Measurements from ENCODE around the gene SSR2. TPM values are rescaled to one million over a fixed set of nuclear protein-coding genes. Genes with fewer than 3 reads are reported as not detected.

SSR2 gene
- 373 and 566 TPM in 2 replicates for total RNA-seq

DNA sequence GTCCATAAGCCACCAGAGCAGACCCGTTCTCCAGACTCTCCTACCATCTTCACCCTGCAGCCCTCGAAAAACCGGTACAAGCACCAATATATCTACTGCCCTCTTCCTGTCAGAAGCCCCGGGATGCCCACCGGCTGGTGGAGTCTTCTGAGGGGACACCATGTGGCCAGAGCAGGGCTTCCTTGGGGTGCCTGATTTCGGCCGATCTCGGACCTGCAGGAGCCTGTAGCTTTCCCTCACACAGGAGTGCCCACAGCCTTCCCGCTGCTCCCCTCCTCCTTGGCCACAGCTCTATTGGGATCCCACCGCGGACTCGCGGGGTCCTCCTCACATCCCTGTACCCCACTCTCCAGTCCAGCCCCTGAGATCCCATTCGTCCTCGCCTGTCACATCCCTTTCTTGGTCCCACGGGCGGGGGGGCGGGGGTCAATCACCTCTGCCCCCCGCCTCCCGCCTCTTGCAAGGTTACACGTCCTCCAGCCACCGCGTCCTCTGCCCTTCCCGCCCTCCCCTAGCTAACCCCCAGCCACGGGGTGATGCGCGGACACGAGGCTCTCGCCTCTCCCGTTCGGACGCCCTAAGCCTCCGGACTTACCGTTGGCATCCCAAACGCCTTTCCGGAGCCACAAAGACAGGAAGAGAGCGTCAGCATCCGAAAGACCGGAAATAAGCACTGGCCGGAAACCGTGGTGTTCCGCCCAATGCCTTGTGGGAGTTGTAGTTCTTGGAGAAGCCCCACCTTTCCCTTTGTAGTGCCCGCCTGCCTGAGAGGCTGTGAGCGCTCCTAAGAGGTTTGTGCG lies at the start of gene SSR2:
Gene SSR2, minus strand, starts transcription at position 659 of the 800 bp plus-strand sequence. CDS start 784 bp downstream, outside the sequence.

DNA sequence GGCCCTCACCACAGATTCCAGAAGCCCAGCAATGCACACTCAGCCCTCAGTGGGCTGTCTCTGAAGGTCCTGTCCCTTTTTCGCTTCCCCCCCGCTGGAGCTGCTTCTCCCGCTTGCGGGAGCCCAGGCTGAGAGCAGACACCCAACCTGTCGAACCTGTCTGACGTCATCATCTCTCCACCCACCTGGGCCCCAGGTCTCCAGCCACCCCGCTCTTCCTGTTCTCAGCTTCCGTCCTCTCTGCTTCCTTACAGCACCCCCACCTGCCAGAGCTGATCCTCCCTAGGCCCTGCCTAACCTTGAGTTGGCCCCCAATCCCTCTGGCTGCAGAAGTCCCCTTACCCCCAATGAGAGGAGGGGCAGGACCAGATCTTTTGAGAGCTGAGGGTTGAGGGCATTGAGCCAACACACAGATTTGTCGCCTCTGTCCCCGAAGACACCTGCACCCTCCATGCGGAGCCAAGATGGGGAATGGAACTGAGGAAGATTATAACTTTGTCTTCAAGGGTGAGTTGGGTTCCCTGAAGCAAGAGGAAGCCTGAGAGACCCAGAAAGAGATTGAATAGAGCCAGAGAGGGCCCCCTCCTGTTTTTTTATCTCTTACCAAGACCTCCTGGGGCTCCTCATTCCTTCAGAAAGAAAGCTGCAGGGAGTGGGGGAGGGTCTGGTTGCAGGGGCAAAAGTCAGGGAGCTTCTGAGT lies 40.3 kb upstream of the SSR2 start, which contains the start of gene RAB25:
Gene RAB25, plus strand, starts transcription at position 224 of the 700 bp plus-strand sequence. Its CDS starts 241 bp downstream, at position 465.

DNA sequence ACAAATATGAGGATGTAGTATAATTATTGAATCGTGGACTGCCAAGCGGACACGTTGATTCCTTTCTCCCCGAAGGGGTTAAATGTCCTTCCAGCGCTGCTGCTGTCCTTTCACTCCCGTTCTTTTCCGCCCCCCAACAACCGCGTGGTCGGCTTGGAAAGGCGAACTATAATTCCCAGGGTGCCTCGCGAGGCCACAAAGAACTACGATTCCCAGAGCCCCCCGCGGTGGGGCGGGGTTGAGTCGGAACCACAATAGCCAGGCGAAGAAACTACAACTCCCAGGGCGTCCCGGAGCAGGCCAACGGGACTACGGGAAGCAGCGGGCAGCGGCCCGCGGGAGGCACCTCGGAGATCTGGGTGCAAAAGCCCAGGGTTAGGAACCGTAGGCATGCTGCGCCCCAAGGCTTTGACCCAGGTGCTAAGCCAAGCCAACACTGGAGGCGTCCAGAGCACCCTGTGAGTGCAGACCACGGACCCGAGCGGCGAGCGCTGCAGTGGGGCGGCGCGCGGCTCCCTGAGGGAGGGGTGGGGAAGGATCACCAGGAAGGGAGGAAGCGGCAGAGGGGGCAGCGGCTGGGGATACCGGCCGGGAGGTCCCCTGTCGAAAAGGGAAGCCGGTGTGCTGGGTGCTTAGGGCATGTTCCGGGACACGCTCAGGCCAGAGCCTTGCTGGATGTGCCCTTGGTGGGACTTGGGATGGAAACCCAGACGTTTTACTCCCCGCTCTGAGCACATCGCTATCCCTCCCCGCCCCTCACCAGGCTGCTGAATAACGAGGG lies 33.9 kb upstream of the SSR2 start, which contains the start of gene LAMTOR2:
Gene LAMTOR2, plus strand, starts transcription at position 283 of the 781 bp plus-strand sequence. Its CDS starts 108 bp downstream, at position 391.

DNA sequence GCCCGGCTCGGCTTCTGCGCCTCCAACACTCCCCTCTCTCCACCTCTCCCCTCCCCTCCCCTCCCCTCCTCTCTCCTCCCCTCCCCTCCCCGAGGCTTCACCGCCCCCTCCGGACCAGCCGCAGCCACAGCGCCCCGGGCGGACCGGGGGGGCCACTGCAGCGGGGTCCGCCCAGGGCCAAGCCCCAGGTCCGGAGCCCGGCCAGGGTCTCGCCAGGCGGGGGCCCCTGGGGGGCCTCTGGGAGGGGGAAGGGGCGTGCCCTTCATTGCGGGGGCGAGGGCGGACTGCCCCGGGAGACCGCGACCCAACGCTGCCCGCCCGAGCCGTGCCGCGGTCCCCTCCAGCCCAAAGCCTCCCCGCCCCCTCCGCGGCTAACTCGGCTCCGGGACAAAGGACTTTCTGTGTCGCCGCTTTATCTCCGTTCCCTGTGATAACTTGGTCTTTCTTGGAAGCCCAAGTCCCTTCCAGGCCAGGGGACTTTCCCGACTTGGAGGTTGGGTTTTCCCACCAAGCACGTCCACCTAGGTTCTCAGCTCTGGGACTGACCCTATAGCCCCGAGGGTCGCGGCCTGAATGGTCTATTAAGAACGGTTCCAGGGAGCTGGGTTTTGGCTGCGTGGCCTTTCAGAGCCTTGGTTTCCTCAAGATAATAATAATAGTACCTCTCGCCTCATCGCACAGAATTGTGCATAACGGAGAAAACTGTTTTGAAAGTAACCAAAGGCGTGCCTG lies 33.2 kb upstream of the SSR2 start, which contains the start of gene UBQLN4:
Gene UBQLN4, minus strand, starts transcription at position 31 of the 732 bp plus-strand sequence. CDS start 97 bp downstream, outside the sequence.

DNA sequence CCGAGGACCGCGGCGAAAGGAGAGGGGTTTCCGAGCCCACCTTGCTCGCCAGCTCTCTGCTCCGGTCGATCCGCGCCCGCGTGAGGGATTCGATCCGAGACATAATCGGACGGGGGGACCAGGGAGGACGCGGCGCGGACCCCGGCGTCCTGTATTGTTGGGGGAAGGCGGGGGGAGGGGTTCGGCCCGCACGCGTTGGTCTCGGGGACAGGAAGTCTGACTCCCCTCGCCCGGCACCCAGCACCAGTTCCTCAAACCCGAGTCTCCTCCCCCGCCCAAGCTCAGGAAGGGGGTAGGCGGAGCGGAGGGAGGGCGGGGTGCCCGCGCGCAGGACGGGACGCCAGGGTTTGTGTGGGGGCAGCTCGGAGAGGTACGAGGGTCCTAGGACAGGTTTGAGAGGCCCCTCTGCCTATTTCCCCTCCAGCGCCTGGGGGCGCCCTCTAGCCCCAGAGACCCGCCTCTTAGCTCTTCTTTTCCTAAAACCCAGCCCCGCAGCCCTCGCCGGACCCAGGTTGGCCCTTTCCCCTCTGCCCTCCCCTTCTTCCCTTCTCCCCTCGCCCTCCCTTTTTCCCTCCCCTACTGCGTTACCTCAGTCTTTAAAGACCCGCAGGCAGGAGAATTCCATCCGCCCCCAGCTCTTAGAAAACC lies 42.3 kb downstream of the SSR2 start, which contains the start of gene ARHGEF2:
Gene ARHGEF2, minus strand, starts transcription at position 223 of the 648 bp plus-strand sequence. Its CDS starts 120 bp downstream, at position 103.

Other genes starting within 250 kb of the SSR2 start
- 27.5 and 40.4 TPM in 2 replicates for gene GON4L, start 163.7 kb downstream of the SSR2 start, total RNA-seq
- 0.39 and 0.54 TPM in 2 replicates for gene SYT11, start 161.4 kb downstream of the SSR2 start, total RNA-seq
- 32.6 and 34.5 TPM in 2 replicates for gene RIT1, start 109.6 kb downstream of the SSR2 start, total RNA-seq
- gene KHDC4, start 86.5 kb downstream of the SSR2 start, total RNA-seq, result 25.9 and 27.1 TPM in 2 replicates
- not detected in 2 replicates for gene RXFP4, start 79.3 kb downstream of the SSR2 start, total RNA-seq
- 42.7 and 50.3 TPM in 2 replicates for gene ARHGEF2, start 42.4 kb downstream of the SSR2 start, total RNA-seq
- gene UBQLN4, start 32.8 kb upstream of the SSR2 start, total RNA-seq, result 18.8 and 34.3 TPM in 2 replicates
- 43.8 and 72.2 TPM in 2 replicates for gene LAMTOR2, start 33.8 kb upstream of the SSR2 start, total RNA-seq
- gene RAB25, start 40.2 kb upstream of the SSR2 start, total RNA-seq, result 62.4 and 69.0 TPM in 2 replicates
- 2.9 and 4.7 TPM in 2 replicates for gene MEX3A, start 61.5 kb upstream of the SSR2 start, total RNA-seq
- gene LMNA, start 93.8 kb upstream of the SSR2 start, total RNA-seq, result 709 and 1,013 TPM in 2 replicates
- gene SEMA4A, start 132.6 kb upstream of the SSR2 start, total RNA-seq, result 7.9 and 12.6 TPM in 2 replicates
- gene SLC25A44, start 173.2 kb upstream of the SSR2 start, total RNA-seq, result 7.9 and 18.0 TPM in 2 replicates
- gene PMF1, start 192.1 kb upstream of the SSR2 start, total RNA-seq, result 56.9 and 58.9 TPM in 2 replicates
- 0.54 and 1.6 TPM in 2 replicates for gene BGLAP, start 221.2 kb upstream of the SSR2 start, total RNA-seq
- gene PAQR6, start 227.1 kb upstream of the SSR2 start, total RNA-seq, result 1.6 and 1.7 TPM in 2 replicates